Right cardiac atrium (tissue), 5 donors: ENCODE data around the gene PROSER3. TPM values are rescaled to one million over a fixed set of nuclear protein-coding genes. Genes with fewer than 3 reads are reported as not detected.

ENCODE experiments used
- ATAC-seq, 2 donors: fragments of 200-7000 bp; cut with Tn5 transposase; one replicate each; pipeline versions ENCODE4 v1.8.0 to v1.9.1; 2020; ENCODE audit warnings: moderate library complexity in 2 of 2, mild to moderate bottlenecking in 1 of 2
- DNase-seq, 3 donors: peaks; one replicate each; pipeline ENCODE4 v3.0.0-alpha.2; 2020
- H3K27ac ChIP-seq: one replicate; pipeline ENCODE4 v1.5.1; 2013; ENCODE audit warnings: mild to moderate bottlenecking, low read length, control low read depth, moderate library complexity
- H3K27me3 ChIP-seq: one replicate; pipeline ENCODE4 v1.6.1; 2013; ENCODE audit not compliant: control insufficient read depth, insufficient read depth
- H3K4me1 ChIP-seq: one replicate; pipeline ENCODE4 v1.6.1; 2013; ENCODE audit warnings: low read length; ENCODE audit not compliant: control insufficient read depth, insufficient read depth
- H3K4me3 ChIP-seq: one replicate; pipeline ENCODE4 v1.5.1; 2013; ENCODE audit warnings: low read length, control low read depth
- H3K9me3 ChIP-seq: one replicate; pipeline ENCODE4 v1.6.1; 2013; ENCODE audit warnings: low read length; ENCODE audit not compliant: control insufficient read depth
- WGBS: extraction: QIAGEN DNeasy Blood & Tissue Kit; methylation state at CpG from one replicate; pipeline ENCODE4 v1.1.7; 2013; 5-methylcytosine and 5-hydroxymethylcytosine counted together
- intact Hi-C, 4 donors: fragments of 100-400 bp; cut with DNase I; formaldehyde crosslinking; loops; one replicate each; pipeline versions ENCODE4 v1.11.0 to v1.14.0; 2022 to 2023
- long read RNA-seq, 4 donors: library from polyadenylated mRNA; unstranded; transcript quantifications; one replicate each; pipeline ENCODE4 v2.0.0, GENCODE V29; 2020 to 2021
- polyA plus RNA-seq: library from polyadenylated mRNA; stranded (reverse); fragments of 200-250 nt; gene quantifications from one replicate; pipeline ENCODE4 v1.2.3, GENCODE V29; 2013
- total RNA-seq, 4 donors: library from RNA; stranded (reverse); fragmentation: NEBNext Ultra II Directional; extraction: Animal tissue kit (Norgen Biotek cat#: 25700); gene quantifications; one replicate each; pipeline ENCODE4 v1.2.1, GENCODE V29; 2021
- donor health status: healthy with polysubstance abuse.
- donor health status: DM: no; HTN: yes; CAD: no.
- donor health status: DM: no; HTN: no; CAD: no.
- donor health status: DM: no; HTN: yes; CAD: no; lungs with severe emphysema.
- donor health status: DM: yes; HTN: yes; CAD: no.

PROSER3 gene
- 10 to 100 TPM in 1 of 4 donors, 1 to 10 TPM in 3; 5.6 to 10.3 (median 7.4) TPM for total RNA-seq
- polyA plus RNA-seq: 6.4 TPM
- long read RNA-seq, donor 1: 0 reads
- long read RNA-seq, donor 2: 0 reads
- long read RNA-seq, donor 3, partial matches to known transcripts: 1 of 1 reads
- long read RNA-seq, donor 3, other reads (novel, unspliced or antisense): 0 of 1 reads
- long read RNA-seq, donor 4: 0 reads

DNA sequence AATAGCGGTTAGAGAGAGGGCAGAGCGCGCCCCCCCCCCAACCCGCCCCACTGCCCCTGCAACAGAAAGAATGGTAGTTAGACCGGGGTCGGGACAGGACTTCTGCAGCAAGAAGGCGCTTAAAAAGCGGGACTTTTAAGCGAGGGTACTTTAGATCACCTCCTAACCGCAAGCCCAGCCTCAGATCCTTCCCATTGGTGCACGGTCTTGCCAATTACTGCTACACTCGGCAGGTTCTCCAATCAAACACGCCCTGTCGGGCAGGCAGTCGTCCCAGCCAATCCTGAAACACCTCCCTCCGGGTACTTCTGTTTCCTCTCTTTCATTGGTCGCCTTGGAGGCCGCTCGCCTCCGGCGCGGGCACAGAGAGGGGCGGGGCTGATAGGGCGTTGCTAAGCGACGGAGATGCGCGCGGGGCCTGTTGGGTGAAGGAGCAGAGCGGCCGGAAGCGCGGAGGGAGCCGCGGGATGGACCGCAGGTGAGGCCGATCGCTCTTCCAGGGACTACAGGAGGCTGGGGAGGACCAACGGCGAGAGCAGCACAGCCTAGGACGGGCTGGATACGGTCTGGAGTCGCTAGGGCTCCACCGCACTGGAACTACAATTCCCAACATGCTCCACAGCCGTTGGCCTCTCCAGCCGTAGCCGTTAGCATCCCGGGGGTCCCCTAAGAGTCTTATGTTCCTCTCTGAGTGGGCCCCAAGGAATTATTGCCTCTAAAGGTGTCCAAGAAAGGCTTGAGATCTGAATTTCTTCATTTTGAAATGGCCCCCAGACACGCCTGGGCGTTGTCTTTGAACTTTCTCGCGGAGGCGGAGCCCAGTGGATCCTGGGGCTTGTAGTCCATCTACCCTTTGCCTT lies at the start of gene PROSER3:
PROSER3 (plus strand) TSS at position 428 of the 860 bp plus-strand sequence; CDS start at position 468, 40 bp downstream.
- no peaks in the 10 kb centered on the region for H3K27me3 ChIP-seq
- DNase-seq: peak; percentile 97 to 99 (median 99)
- H3K4me1 ChIP-seq: peaks cover 2% of the 10 kb centered on the region
- peak within 1 kb of the TSS; percentile 97 for H3K27ac ChIP-seq
- H3K4me3 ChIP-seq: peak within 1 kb of the TSS; percentile 60
- ATAC-seq: peak; percentile 87 to 88
- intact Hi-C loops: loop anchor here in 1 of 4 donors (10.0 kb wide), 1 partner anchor 177 kb away; the partner anchor contains the start of gene LRFN3
- WGBS: under 1% methylated on average over 53 of the region's 53 CpGs
- H3K9me3 ChIP-seq: no peaks in the 10 kb centered on the region

DNA sequence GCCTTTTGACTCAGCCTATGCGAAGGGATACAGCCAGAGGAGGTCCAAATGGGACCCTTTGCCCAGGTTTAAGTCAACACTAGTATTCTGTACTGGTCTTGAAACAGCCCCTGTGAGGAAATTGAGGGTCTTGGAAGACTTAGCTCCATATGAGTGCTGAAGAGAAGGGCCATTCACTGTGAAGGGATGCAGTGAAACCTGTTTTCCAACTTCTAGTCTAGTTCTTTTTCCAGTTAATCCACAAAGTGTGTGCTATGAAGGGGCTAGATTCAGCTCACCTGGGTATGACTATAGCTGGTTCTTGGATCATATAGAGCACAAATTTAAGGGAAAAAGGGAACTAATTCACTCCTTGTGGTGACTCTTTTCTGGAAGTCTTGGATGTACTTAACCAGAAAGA lies 49.6 kb upstream of the PROSER3 start:
- 88% methylated on average over 1 of the region's 1 CpG for WGBS
- no peak for DNase-seq
- no peak overlapping the region for H3K4me3 ChIP-seq
- no peaks in the 10 kb centered on the region for H3K9me3 ChIP-seq
- no peaks in the 10 kb centered on the region for H3K27me3 ChIP-seq
- no peak for ATAC-seq
- H3K4me1 ChIP-seq: no peaks in the 10 kb centered on the region
- H3K27ac ChIP-seq: no peak overlapping the region
- intact Hi-C loops: no loop called here

- H3K4me1 ChIP-seq: peaks cover 3% of the 10 kb centered on the region
- H3K4me3 ChIP-seq: no peak overlapping the region
- no peaks in the 10 kb centered on the region for H3K9me3 ChIP-seq
- ATAC-seq (no peak), DNase-seq (no peak)
- no peak overlapping the region for H3K27ac ChIP-seq
- 61% methylated on average over 13 of the region's 13 CpGs for whole genome bisulfite sequencing
- H3K27me3 ChIP-seq: no peaks in the 10 kb centered on the region
- intact Hi-C loops: no loop called here
These were observed 46.9 kb upstream of the PROSER3 start for GRCh38 chr19:35710784-35711723.

GRCh38 chr19:35712567-35713505 lies 45.1 kb upstream of the PROSER3 start:
- DNase-seq: peak in 1 of 3 donors; percentile 17
- intact Hi-C loops: no loop called here
- Histone ChIP-seq H3K27ac (no peak overlapping the region), H3K4me1 (peaks cover 3% of the 10 kb centered on the region), H3K4me3 (no peak overlapping the region), H3K9me3 (no peaks in the 10 kb centered on the region), H3K27me3 (no peaks in the 10 kb centered on the region)
- no peak for ATAC-seq
- WGBS: 70% methylated on average over 11 of the region's 11 CpGs

- intact Hi-C loops: no loop called here
- DNase-seq: no peak
- Histone ChIP-seq H3K27ac (no peak overlapping the region), H3K9me3 (no peaks in the 10 kb centered on the region), H3K27me3 (no peaks in the 10 kb centered on the region), H3K4me3 (no peak overlapping the region), H3K4me1 (peaks cover 3% of the 10 kb centered on the region)
- ATAC-seq: no peak
- WGBS: 73% methylated on average over 2 of the region's 2 CpGs
These were observed 44.5 kb upstream of the PROSER3 start for GRCh38 chr19:35713506-35713850.

GRCh38 chr19:35713904-35714495 lies 44.0 kb upstream of the PROSER3 start:
- ATAC-seq (no peak), DNase-seq (no peak)
- Histone ChIP-seq H3K27me3 (no peaks in the 10 kb centered on the region), H3K4me1 (peaks cover 3% of the 10 kb centered on the region), H3K4me3 (no peak overlapping the region), H3K9me3 (no peaks in the 10 kb centered on the region), H3K27ac (no peak overlapping the region)
- intact Hi-C loops: no loop called here
- 73% methylated on average over 12 of the region's 12 CpGs for WGBS

- H3K27ac ChIP-seq: no peak overlapping the region
- no peak overlapping the region for H3K4me3 ChIP-seq
- no peak for ATAC-seq
- DNase-seq: peak in 1 of 3 donors; percentile 16
- 74% methylated on average over 14 of the region's 14 CpGs for WGBS
- H3K9me3 ChIP-seq: no peaks in the 10 kb centered on the region
- intact Hi-C loops: no loop called here
- peaks cover 3% of the 10 kb centered on the region for H3K4me1 ChIP-seq
- no peaks in the 10 kb centered on the region for H3K27me3 ChIP-seq
These were observed 43.2 kb upstream of the PROSER3 start for GRCh38 chr19:35714601-35715354.

GRCh38 chr19:35715355-35715809 lies 42.6 kb upstream of the PROSER3 start:
- Histone ChIP-seq H3K4me1 (peaks cover 3% of the 10 kb centered on the region), H3K27me3 (no peaks in the 10 kb centered on the region), H3K9me3 (no peaks in the 10 kb centered on the region), H3K27ac (no peak overlapping the region), H3K4me3 (no peak overlapping the region)
- DNase-seq: peak in 2 of 3 donors; percentile 21 to 52
- 78% methylated on average over 7 of the region's 7 CpGs for WGBS
- ATAC-seq: no peak
- intact Hi-C loops: no loop called here
